Epidermal melanocyte (primary cell): ENCODE results near the gene TAF11.
A peak's percentile ranks its signal among the peaks of the same experiment; 100 is the strongest.
"Not testable (repeated sequence)": the region's sequence is repeated elsewhere in the genome, so short reads cannot be mapped to it uniquely, and the experiment has no call there.

Experiments
- DNase-seq: peaks from one replicate; pipeline ENCODE4 v3.0.0; 2011; ENCODE audit warnings: low spot score; ENCODE audit not compliant: insufficient read length

Gene TAF11

GRCh38 chr6:34866509-34866908 is 21.3 kb downstream of the TAF11 start:
- DNase-seq: no peak

- no peak for DNase-seq
Observed at GRCh38 chr6:34865107-34865506, 22.7 kb downstream of the TAF11 start.

GRCh38 chr6:34864007-34864406 is 23.8 kb downstream of the TAF11 start:
- DNase-seq: no peak

- DNase-seq: no peak
Observed at GRCh38 chr6:34860776-34861175, 27.1 kb downstream of the TAF11 start.

- DNase-seq: no peak
Observed at GRCh38 chr6:34859951-34860350, 27.9 kb downstream of the TAF11 start.

- no peak for DNase-seq
Observed at GRCh38 chr6:34858681-34859080, 29.2 kb downstream of the TAF11 start.

GRCh38 chr6:34855463-34855862 is 32.4 kb downstream of the TAF11 start:
- DNase-seq: no peak

- DNase-seq: no peak
Observed at GRCh38 chr6:34852406-34853085, 35.3 kb downstream of the TAF11 start.

- DNase-seq: no peak
Observed at GRCh38 chr6:34851361-34851760, 36.5 kb downstream of the TAF11 start.

GRCh38 chr6:34849066-34849465 is 38.8 kb downstream of the TAF11 start:
- not testable (repeated sequence) for DNase-seq

GRCh38 chr6:34839666-34840352 is 48.0 kb downstream of the TAF11 start:
- DNase-seq: no peak

GRCh38 chr6:34837528-34837927 is 50.3 kb downstream of the TAF11 start:
- DNase-seq: no peak

- no peak for DNase-seq
Observed at GRCh38 chr6:34836451-34836850, 51.4 kb downstream of the TAF11 start.

- DNase-seq: peak; percentile 34
Observed at GRCh38 chr6:34836008-34836407, 51.8 kb downstream of the TAF11 start.

- no peak for DNase-seq
Observed at GRCh38 chr6:34834789-34835518, 52.9 kb downstream of the TAF11 start.

- no peak for DNase-seq
Observed at GRCh38 chr6:34832942-34833341, 54.9 kb downstream of the TAF11 start.

- DNase-seq: no peak
Observed at GRCh38 chr6:34829137-34829536, 58.7 kb downstream of the TAF11 start.
